ENCODE data around the gene HTR1B.

The HTR1B gene

DNA sequence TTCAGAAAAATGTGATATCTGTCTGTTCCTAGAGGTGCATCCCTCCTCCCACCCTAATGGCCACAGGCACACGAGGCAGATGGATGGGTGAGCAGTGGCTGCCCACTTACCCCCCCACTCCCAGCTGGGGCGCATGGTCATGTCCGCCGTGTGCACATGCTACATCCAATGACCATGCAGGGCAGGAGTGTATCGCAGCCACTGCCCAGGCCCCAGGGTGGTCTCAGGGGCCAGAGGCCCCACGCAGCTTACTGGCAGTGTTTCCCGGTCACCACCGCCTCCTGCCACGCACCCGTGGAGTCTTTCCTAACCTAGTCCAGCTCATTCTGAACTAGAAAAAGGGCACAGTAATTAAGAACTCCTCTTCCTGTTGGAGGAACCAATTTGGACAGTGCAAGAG, 11.7 kb upstream of the HTR1B start:
- Histone ChIP-seq H3K4me3 (replicated peaks; ENCODE audit: insufficient read depth, low read length) (no peak overlapping the region), H3K27me3 (ENCODE audit: insufficient read depth, poor library complexity, severe bottlenecking) (no peaks in the 10 kb centered on the region), H3K27ac (replicated peaks) (no peak overlapping the region)
- DNase-seq (ENCODE audit: low read depth in 1 of 2, low spot score in 1 of 2): no peak
- TF ChIP-seq GABPA (IDR thresholded peaks at IDR 0.05; ENCODE audit: low read depth): no peak
- TF ChIP-seq, protein P1, sequence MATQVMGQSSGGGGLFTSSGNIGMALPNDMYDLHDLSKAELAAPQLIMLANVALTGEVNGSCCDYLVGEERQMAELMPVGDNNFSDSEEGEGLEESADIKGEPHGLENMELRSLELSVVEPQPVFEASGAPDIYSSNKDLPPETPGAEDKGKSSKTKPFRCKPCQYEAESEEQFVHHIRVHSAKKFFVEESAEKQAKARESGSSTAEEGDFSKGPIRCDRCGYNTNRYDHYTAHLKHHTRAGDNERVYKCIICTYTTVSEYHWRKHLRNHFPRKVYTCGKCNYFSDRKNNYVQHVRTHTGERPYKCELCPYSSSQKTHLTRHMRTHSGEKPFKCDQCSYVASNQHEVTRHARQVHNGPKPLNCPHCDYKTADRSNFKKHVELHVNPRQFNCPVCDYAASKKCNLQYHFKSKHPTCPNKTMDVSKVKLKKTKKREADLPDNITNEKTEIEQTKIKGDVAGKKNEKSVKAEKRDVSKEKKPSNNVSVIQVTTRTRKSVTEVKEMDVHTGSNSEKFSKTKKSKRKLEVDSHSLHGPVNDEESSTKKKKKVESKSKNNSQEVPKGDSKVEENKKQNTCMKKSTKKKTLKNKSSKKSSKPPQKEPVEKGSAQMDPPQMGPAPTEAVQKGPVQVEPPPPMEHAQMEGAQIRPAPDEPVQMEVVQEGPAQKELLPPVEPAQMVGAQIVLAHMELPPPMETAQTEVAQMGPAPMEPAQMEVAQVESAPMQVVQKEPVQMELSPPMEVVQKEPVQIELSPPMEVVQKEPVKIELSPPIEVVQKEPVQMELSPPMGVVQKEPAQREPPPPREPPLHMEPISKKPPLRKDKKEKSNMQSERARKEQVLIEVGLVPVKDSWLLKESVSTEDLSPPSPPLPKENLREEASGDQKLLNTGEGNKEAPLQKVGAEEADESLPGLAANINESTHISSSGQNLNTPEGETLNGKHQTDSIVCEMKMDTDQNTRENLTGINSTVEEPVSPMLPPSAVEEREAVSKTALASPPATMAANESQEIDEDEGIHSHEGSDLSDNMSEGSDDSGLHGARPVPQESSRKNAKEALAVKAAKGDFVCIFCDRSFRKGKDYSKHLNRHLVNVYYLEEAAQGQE (IDR thresholded peaks at IDR 0.05; ENCODE audit: insufficient replicate concordance, low read depth): no peak
- TF ChIP-seq, protein P2, sequence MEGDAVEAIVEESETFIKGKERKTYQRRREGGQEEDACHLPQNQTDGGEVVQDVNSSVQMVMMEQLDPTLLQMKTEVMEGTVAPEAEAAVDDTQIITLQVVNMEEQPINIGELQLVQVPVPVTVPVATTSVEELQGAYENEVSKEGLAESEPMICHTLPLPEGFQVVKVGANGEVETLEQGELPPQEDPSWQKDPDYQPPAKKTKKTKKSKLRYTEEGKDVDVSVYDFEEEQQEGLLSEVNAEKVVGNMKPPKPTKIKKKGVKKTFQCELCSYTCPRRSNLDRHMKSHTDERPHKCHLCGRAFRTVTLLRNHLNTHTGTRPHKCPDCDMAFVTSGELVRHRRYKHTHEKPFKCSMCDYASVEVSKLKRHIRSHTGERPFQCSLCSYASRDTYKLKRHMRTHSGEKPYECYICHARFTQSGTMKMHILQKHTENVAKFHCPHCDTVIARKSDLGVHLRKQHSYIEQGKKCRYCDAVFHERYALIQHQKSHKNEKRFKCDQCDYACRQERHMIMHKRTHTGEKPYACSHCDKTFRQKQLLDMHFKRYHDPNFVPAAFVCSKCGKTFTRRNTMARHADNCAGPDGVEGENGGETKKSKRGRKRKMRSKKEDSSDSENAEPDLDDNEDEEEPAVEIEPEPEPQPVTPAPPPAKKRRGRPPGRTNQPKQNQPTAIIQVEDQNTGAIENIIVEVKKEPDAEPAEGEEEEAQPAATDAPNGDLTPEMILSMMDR (IDR thresholded peaks at IDR 0.05; ENCODE audit: insufficient read depth, low read length): no peak
- TF ChIP-seq POLR2AphosphoS5 (IDR thresholded peaks at IDR 0.05; ENCODE audit: low read depth): no peak
- TF ChIP-seq SPI1 (IDR thresholded peaks at IDR 0.05; ENCODE audit: borderline replicate concordance, low read depth): no peak

GRCh38 chr6:77474286-77474956, 11.1 kb upstream of the HTR1B start:
- Histone ChIP-seq H3K4me3 (replicated peaks; ENCODE audit: insufficient read depth, low read length) (no peak overlapping the region), H3K27ac (replicated peaks) (no peak overlapping the region), H3K27me3 (ENCODE audit: insufficient read depth, poor library complexity, severe bottlenecking) (no peaks in the 10 kb centered on the region)
- TF ChIP-seq GABPA (IDR thresholded peaks at IDR 0.05; ENCODE audit: low read depth): no peak
- TF ChIP-seq SPI1 (IDR thresholded peaks at IDR 0.05; ENCODE audit: borderline replicate concordance, low read depth): no peak
- TF ChIP-seq, protein P1 (IDR thresholded peaks at IDR 0.05; ENCODE audit: insufficient replicate concordance, low read depth): no peak
- TF ChIP-seq, protein P2 (IDR thresholded peaks at IDR 0.05; ENCODE audit: insufficient read depth, low read length): no peak
- TF ChIP-seq POLR2AphosphoS5 (IDR thresholded peaks at IDR 0.05; ENCODE audit: low read depth): no peak
- DNase-seq (ENCODE audit: low read depth in 1 of 2, low spot score in 1 of 2): no peak

DNA sequence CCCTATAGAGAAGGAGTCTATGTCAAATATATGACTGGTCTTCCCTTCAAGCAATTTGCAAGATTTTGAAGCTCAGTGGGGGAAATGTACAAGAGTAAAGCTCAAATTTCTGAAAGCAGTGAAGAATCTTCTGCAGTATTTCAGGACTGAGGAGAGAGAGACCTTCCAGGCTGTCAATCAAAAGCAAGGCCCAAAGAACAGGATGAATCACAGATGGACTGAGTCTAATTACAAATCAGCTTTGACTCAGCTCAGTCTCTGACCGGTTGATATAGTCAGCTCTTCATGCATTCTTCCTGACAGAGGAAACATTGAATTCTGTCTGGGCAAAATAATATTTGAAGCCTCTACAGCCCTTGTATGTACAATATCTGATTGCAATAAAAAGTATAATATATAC, 7.7 kb upstream of the HTR1B start:
- Histone ChIP-seq H3K27ac (replicated peaks) (no peak overlapping the region), H3K27me3 (ENCODE audit: insufficient read depth, poor library complexity, severe bottlenecking) (no peaks in the 10 kb centered on the region), H3K4me3 (replicated peaks; ENCODE audit: insufficient read depth, low read length) (no peak overlapping the region)
- TF ChIP-seq, protein P2 (IDR thresholded peaks at IDR 0.05; ENCODE audit: insufficient read depth, low read length): no peak
- TF ChIP-seq, protein P1 (IDR thresholded peaks at IDR 0.05; ENCODE audit: insufficient replicate concordance, low read depth): no peak
- no peak for TF ChIP-seq GABPA (IDR thresholded peaks at IDR 0.05; ENCODE audit: low read depth)
- no peak for TF ChIP-seq POLR2AphosphoS5 (IDR thresholded peaks at IDR 0.05; ENCODE audit: low read depth)
- no peak for TF ChIP-seq SPI1 (IDR thresholded peaks at IDR 0.05; ENCODE audit: borderline replicate concordance, low read depth)
- DNase-seq (ENCODE audit: low read depth in 1 of 2, low spot score in 1 of 2): no peak

Measured in HL-60 (cell line).